HK-2 (cell line): ENCODE data around the gene STARD3.

ENCODE experiments used
- DNase-seq: peaks from one replicate; pipeline ENCODE4 v3.0.0-alpha.2; 2018; ENCODE audit not compliant: unreplicated experiment

STARD3 gene

DNA sequence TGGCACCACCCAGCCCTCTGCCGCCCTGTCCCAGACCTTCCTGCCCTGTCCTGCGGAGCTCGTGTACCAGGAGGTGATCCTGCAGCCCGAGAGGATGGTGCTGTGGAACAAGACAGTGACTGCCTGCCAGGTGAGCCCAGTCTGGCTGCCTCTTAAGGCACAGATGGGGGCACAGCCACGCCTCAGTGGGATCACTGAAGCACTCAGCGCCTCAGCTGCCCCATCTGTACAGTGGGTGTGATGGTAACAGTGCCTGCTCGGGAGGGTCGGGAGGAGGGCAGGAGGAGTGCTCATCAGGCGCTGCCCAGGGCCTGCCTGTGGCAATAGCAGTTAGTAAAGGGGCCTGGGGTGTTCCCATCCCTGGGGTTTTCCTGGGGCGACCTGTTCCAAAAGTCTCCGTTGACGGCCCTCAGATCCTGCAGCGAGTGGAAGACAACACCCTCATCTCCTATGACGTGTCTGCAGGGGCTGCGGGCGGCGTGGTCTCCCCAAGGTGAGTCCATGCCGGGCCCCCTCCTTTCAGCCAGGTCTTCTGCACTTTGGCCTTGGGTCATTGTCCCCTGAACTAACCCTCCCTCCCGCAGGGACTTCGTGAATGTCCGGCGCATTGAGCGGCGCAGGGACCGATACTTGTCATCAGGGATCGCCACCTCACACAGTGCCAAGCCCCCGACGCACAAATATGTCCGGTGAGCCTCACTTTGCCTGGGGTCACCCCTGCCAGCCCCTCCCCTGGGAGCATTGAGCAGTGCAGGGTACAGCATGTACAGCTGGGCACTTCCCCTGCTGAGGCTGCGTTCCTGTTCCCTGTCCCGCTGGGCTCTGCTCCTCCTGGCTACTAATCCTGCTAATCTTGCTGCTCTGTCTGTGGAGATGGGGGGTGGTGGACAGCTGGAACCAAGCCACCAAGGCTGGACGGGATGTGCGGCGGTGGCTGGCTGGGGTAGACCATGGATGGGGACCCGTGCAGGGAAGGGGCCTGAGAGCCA, 23.7 kb downstream of the STARD3 start:
- DNase-seq: no peak

DNA sequence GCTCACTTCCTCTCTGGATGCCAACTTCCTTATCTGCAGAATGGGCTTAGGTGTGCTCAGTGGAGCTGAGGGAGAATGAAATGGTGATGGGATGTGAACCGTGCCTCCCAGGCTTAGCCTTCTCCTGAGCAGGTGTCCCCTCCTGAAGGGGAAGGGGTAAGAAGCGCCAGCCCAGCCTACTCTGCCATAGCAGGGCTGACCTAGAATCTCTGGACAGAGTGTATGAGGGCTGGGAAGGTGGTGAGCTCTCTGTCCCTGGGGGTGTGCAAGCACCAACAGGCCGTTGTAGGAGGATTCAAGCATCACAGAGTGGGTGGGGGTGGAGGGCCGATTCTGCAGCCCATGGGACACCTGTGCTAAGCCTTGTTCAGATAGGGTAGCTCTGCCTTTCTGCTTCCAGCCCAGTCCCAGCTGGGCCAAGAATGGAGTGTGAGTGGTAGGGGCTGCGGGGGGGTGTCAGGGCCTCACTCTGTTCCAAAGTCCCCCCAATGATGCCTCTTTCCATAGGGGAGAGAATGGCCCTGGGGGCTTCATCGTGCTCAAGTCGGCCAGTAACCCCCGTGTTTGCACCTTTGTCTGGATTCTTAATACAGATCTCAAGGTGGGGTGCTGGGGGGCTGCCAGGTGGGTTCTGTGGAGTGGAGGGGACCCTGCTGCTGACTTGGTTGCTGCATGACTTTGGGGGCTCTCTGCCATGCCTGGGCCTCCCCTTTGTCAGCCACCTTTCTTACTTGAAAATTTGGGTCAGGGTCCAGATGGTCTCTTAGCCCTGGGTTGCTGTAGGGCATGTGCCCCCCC, 25.0 kb downstream of the STARD3 start:
- DNase-seq: no peak

DNA sequence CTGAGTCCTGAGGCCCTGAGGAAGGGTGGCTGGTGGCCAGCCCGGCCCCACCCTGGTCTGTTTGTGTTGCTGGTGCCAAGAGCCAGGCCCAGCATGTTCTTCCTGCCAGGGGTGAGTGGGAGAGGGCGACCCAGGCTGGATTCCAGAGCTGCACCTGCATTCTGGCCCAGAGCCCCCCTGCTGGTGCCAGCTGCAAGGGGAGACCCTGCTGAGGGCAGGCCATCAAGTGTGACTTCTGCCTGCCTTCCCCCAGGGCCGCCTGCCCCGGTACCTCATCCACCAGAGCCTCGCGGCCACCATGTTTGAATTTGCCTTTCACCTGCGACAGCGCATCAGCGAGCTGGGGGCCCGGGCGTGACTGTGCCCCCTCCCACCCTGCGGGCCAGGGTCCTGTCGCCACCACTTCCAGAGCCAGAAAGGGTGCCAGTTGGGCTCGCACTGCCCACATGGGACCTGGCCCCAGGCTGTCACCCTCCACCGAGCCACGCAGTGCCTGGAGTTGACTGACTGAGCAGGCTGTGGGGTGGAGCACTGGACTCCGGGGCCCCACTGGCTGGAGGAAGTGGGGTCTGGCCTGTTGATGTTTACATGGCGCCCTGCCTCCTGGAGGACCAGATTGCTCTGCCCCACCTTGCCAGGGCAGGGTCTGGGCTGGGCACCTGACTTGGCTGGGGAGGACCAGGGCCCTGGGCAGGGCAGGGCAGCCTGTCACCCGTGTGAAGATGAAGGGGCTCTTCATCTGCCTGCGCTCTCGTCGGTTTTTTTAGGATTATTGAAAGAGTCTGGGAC, 25.8 kb downstream of the STARD3 start:
- no peak for DNase-seq

- no peak for DNase-seq
Observed at GRCh38 chr17:39663340-39663687, 26.4 kb downstream of the STARD3 start.

DNA sequence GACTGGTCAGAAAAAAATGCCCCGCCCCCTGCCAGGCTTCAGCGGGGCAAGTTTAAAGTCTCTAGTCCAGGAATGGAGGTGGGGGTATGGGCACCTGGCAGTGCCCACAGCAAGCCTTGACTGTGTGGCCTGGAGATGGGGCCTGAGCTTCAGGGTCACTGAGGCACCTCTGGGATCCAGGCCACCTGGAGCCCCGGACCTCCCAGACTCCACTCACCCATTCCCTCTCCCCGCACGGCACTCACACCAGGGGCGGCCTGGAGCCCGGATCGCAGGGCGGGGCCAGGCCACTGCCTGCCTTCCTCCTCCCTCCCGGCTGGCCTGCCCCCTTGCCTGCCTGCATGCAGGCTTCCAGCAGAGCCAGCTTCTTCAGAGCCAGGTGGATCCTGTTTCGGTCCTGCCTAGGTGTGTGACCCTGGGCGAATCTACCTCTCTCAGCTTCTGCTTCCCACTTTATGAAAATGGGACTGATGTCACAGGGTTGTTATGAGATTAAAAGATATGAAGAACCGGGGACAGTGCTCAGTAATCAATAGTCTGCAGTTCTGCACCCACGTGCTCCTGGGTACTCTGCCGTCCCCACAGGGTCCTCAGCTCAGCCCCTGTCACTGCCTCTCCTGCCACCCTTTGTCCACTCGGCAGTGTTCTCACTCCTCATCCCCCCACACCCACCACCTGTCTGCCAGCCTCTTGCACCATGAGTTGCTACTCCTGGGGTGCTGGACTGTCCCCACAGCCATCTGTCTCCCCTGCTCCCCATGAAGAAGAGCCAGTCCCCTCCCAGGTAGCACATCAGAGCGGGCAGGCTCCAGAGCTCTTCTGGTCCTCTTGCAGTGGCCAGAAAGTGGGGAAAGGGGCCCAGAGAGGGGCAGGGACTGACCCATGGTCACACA, 27.0 kb downstream of the STARD3 start:
- peak; percentile 74 for DNase-seq

DNA sequence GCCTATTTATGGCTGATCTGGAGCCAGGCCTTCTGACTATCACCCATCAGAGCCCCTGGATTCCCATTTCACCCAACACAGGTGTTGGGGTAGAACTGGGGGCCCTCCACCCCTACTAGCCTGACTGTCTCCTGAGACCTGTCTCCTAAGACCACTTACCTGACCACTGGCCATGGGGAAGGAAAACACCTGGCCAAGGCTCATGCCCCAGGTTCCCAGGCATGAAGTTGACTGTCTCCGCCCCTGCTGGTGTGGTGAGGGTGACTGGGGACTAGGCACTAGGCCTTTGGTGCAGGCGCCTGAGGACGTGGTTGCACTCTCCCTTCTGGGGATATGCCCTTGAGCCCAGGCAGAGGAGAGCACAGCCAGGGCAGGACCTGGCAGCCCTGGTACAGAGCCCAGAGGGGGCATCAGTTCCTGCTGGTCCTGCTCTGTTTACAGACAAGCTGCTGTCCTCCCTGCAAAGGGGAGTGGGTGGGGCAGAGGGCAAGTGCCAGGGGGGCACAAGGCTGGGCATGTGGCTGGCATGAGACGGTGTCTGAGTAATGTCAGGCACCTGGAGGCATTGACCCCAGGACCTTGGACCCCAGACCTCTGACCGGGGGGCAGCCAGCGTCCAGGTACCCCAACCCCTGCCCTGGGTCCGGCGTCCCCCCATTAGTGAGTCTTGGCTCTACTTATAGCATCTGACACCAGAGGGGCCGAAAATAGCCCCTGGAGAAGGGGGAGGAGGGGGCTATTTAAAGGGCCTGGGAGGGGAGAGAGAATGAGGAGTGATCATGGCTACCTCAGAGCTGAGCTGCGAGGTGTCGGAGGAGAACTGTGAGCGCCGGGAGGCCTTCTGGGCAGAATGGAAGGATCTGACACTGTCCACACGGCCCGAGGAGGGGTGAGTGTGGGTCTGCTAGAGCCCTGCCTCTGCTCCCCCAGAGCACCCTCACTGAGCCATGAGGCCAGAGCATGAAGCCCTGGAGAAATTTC, 27.9 kb downstream of the STARD3 start, which contains the start of gene TCAP:
Gene TCAP, plus strand, starts transcription at position 769 of the 981 bp plus-strand sequence. Its CDS starts 11 bp downstream, at position 780.
- no peak for DNase-seq

DNA sequence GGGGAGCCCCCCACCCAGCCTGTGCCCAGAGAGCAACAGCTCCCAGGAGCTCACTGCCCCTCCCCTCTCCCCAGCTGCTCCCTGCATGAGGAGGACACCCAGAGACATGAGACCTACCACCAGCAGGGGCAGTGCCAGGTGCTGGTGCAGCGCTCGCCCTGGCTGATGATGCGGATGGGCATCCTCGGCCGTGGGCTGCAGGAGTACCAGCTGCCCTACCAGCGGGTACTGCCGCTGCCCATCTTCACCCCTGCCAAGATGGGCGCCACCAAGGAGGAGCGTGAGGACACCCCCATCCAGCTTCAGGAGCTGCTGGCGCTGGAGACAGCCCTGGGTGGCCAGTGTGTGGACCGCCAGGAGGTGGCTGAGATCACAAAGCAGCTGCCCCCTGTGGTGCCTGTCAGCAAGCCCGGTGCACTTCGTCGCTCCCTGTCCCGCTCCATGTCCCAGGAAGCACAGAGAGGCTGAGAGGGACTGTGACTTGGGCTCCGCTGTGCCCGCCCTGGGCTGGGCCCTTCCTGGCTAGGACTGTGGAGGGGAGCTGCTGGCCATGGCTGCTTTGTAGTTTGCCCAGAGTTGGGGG, 28.8 kb downstream of the STARD3 start:
- DNase-seq: no peak

- no peak for DNase-seq
Observed at GRCh38 chr17:39666231-39666600, 29.3 kb downstream of the STARD3 start.

DNA sequence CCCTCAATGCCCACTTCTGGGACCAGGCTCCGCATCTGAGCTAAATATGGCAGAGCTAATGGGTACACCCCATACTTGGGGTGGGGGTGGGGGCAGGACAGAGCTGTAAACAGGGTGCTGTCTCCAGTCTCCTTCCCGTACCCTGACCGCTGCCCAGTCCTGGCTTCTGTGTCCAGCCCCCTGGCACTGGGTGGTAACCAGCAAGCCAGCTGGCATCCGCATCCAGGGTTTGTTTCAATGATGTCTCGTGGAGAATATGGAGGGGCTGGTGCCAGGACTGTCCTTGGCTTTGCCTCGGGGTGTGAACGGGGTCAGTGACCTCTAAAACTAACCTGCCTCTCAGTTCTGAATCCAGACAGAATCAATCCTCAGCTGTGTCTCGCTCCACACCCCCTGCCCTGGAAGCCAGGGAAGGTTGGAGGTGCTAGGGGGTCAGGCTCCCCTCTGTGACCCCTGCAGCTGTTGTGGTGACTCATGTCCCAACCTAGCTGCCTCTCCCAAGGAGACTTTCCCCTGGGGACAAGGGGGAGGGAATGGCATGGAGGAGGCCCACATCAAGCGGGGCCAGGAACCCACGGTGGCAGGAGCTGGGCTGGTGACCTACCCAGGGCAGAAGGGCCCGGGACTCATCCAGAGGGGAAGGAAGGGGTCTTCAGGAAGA, 29.8 kb downstream of the STARD3 start:
- no peak for DNase-seq

- DNase-seq: no peak
Observed at GRCh38 chr17:39667262-39667944, 30.5 kb downstream of the STARD3 start.

- peak; percentile 66 for DNase-seq
Observed at GRCh38 chr17:39667945-39668924, 31.3 kb downstream of the STARD3 start, which contains the start of gene PNMT. PNMT (plus strand) TSS chr17:39668453; CDS start chr17:39668476, 23 bp downstream.

GRCh38 chr17:39669897-39670735, 33.2 kb downstream of the STARD3 start:
- no peak for DNase-seq

DNA sequence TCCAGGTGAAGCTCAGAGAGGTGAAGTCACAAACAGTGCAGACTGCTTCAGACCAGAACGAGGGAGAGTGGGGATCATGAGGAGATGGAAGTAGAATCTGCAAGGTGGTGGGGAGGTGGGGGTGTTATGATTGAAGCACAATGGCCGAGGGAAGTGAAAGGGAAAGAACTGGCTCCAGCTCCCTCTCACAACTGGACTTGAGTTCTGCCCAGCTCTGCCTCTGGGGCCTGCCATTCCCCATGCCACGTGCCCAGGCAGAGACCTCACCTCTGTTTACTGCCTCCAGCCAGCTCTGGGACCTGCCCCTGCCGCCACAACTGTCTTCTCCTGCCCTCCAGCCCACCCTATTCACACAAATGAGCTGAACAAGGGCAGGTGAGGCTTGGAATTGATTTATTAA, 33.8 kb downstream of the STARD3 start:
- no peak for DNase-seq

DNA sequence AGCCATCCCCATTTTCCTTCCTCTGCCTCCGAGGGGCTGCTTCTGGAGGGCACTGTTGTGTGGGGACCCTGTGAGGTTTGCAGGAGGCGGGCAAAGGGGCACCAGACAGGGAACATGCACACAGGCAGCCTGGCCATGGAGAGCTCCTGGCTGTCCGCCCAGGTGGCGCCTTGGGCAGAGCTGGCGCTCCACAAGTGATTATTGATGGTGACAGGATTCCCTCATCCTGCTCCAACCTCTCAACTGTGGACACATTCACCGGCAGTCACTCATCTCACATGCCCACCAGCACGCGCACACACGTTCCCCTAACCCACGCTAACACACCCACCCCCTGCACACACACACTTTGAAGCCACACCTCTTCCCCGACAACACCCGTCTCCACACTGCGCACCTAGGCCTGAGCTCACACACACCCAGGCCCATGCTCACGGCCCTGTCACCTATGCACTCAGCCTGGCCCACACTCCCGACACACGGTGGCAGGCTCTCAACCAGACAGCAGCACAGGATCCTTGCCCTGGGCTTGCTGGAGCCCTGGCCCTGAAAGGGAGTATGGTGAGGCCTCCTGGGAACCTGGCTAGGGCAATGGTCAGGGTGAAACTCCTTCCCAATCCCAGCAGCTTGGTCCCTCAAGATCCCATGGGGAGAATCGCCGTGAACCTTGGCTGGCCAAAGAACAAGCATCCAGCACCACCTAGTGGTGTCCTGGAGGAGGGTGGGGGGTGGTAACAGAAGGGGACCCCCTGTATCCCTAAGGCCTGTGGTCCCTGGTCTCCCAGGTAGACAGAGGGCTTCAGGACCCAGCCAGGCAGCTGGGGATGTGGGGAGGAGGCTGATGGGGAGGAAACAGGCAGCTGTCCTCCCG, 34.9 kb downstream of the STARD3 start:
- DNase-seq: no peak
